Endothelial cell of umbilical vein (primary cell): Measurements from ENCODE around the gene COA4.

Experiments used
- MYC ChIP-seq: IDR thresholded peaks from one replicate; pipeline ENCODE4 v1.6.1; 2011; ENCODE audit warnings: mild to moderate bottlenecking, low read depth, low read length
- TF ChIP-seq, protein P1 (sequence below), 2 donors: IDR thresholded peaks; 1 replicate in 1 of 2; 2 replicates in 1 of 2; pipeline ENCODE4 v1.5.1; 2011; ENCODE audit warnings: low read length in 2 of 2, mild to moderate bottlenecking in 2 of 2, moderate library complexity in 2 of 2, control low read depth in 1 of 2, inconsistent platforms in 1 of 2, low read depth in 1 of 2; ENCODE audit not compliant: insufficient read depth in 1 of 2; ENCODE audit errors: extremely low read depth in 1 of 2

DNA sequence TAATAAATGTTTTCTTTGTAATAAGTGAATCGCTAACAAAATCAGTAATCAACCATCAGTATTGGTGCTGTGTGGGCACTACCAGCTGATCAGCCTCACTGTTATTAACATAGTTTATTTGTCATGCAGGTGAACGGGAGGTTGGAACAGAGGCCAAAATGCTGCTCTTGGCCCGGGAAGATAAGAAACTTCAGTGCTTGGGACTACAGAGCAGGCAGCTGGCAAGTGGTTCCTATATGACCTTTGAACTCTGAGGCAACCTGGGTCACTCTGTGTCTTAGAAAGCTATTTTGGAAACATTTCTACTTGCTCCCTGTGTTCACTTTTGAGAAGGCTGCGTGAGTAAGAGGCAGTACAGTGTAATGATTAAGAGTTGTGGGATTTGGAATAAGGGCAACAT is 37.6 kb upstream of the COA4 start:
- TF ChIP-seq, protein P1, sequence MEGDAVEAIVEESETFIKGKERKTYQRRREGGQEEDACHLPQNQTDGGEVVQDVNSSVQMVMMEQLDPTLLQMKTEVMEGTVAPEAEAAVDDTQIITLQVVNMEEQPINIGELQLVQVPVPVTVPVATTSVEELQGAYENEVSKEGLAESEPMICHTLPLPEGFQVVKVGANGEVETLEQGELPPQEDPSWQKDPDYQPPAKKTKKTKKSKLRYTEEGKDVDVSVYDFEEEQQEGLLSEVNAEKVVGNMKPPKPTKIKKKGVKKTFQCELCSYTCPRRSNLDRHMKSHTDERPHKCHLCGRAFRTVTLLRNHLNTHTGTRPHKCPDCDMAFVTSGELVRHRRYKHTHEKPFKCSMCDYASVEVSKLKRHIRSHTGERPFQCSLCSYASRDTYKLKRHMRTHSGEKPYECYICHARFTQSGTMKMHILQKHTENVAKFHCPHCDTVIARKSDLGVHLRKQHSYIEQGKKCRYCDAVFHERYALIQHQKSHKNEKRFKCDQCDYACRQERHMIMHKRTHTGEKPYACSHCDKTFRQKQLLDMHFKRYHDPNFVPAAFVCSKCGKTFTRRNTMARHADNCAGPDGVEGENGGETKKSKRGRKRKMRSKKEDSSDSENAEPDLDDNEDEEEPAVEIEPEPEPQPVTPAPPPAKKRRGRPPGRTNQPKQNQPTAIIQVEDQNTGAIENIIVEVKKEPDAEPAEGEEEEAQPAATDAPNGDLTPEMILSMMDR (IDR thresholded peaks at IDR 0.05; ENCODE audit: extremely low read depth in 1 of 2, insufficient read depth in 1 of 2, low read depth in 1 of 2, low read length in 2 of 2), result no peak
- no peak for TF ChIP-seq MYC
